ENCODE data around the gene TGFB2.

The TGFB2 gene

DNA sequence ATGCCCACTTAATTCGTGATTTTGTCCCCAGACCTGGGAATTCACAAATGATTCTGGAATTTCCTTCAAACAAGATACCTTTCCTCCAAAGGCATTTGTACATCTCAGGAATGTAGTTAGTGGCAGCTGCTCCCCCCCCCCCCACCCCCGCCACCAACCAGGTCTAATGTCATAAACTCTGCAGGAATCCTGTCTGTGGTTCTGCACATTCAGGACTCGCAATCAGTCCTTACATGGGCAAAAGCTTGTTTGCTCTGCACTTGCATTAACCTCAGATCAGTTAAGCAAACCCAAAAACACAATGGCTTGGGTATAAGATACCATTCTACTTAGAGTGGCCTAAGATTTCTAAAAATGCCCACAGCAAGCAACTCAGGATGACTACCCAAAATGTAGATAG is 143.8 kb downstream of the TGFB2 start:
- no peak for DNase-seq (ENCODE audit: low read depth in 2 of 2)

DNA sequence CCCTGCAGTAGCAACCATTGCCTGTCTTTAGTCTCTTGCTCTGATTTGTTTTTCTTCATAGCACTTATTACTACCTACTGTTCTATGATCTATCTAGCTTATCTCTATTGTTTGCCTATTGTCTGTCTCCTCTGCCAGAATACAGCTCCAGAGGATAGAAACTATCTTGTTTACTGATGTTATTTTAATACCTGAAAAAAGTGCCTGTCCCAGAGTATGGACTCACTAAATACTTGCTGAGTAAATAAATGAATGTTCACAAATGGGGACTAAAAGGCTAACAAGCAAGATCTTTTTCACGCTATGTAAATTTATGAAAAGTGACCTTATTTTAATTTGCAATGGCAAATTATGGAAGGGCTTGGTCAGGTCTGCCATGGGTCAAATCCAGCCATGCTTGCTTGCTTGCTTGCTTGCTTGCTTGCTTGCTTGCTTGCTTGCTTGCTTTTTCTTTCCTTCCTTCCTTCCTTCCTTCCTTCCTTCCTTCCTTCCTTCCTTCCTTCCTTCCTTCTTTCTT is 145.3 kb downstream of the TGFB2 start:
- DNase-seq (ENCODE audit: low read depth in 2 of 2): no peak

DNA sequence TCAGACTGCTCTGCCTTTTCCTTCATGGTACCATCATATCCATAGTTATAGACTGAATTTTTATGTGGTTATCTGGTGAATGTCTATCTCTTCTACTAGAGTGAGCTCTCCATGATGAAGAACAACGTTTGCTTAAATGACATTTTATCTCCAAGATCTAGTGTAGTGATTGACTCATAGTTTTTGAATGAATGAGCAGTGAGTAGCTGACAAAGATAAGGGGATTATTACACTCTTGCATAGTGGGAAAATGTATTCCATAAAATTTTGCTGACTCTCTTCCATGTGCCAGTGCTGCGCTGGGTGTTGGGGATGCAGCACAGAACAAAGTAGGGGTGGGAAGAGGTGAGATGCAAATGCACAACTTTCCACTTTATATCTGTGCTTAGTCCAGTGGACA is 147.7 kb downstream of the TGFB2 start:
- DNase-seq (ENCODE audit: low read depth in 2 of 2): no peak

DNA sequence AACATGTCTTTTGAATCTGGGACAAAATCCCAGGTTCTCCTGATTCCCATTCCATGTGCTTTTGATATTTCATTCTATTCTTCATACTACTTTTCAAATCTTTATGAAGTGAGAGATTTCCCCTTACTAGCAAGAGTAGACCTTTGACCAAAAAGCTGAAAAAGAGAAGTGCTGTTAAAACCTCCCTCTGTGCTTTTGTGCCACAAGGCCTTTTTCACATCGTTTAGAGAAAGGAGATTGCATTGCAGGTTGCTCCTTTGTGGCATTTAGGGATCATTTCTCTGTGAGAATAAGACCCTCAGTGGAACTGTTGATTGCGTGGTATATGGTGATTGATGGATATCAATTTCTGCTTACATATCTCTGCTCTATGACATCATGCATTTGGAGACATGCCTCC is 148.8 kb downstream of the TGFB2 start:
- DNase-seq (ENCODE audit: low read depth in 2 of 2): no peak
